NCI-H1694 (cell line): ENCODE results near the gene PRDX5.

ENCODE experiments used
- DNase-seq: peaks from one replicate; lab custom pipeline; 2025; lab: John Stamatoyannopoulos, UW

PRDX5 gene

DNA sequence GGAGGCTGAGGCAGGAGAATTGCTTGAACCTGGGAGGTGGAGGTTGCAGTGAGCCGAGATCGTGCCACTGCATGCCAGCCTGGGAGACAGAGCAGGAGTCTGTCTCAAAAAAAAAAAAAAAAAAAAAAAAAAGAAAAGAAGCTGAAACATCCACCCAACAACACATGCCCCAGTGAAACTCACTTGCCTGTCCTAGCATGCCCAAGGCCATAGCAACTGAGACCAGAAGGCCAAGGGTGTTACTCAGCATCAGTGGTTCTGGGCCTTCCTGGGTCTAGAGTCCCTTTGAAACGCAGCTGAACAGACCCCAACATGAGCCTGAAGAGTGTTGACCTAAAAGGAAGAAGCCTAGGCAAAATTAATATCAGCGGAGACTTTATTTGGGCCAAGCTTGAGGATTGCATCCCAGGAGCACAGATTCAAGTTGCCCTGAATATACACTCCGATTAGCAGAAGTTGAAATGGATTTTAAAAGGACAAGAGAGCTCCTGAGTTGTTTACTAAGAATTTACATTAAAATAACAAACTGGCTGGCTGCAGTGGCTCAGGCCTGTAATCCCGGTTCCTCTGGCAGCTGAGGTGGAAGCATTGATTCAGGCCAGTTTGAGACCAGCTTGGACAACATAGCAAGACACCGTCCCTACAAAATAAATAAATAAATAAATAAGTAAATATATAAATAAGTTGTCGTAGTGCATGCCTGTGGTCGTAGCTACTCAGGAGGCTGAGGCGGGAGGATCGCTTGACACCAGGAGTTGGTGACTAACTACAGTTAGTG lies 7.0 kb downstream of the PRDX5 start:
- no peak for DNase-seq

DNA sequence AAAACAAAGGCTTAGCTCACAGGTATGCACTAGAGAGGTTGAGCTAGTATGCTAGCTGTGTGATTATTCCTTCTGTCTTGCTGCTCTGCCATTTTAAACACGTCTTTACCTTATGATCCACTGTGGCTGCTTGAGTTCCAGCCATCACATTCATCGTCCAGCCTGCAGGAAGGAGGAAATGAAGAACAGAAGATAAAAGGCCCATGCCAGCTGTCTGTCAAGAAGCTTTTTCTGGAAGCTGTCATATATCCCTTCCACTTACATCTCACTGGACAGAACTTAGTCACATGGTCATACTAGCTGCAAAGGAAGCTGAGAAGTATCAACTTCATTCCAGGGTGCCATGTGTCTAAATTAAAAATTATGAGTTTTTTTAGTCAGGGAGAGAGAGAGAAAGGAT lies 9.5 kb downstream of the PRDX5 start:
- DNase-seq, result no peak

DNA sequence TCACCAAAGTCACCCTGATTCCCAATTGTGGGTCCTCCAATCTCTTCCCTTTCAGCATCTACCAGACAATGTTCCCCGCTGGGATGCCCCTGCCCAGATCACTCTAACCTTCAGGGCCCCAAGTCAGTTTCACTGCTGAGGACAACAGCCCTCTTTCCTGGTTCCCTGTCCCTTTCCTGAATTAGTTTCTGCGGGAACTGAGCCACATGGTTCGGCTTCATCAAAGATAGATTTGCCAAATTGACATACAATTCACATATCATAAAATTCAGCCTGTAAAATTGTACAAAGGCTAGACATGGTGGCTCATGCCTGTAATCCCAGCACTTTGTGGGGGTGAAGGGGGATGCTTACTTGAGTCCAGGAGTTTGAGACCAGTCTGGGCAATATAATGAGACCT lies 10.1 kb downstream of the PRDX5 start:
- DNase-seq, result no peak

DNA sequence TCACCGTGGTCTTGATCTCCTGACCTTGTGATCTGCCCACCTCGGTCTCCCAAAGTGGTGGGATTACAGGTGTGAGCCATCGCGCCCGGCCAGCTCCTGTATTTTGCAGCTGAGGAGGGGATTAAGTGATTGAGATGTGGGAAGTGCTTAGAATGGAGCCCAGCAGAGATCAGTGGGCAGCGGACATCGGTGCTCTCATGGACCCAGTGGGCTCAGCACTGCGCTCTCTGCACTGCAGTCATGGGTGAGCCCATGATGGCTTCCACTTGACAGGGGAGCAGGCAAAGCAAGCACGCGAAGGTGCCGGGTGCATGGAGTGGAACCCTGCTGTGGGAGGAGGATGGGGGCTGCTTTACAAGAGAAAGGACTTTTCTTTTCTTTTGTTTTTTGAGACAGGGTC lies 13.0 kb downstream of the PRDX5 start:
- DNase-seq, result no peak

DNA sequence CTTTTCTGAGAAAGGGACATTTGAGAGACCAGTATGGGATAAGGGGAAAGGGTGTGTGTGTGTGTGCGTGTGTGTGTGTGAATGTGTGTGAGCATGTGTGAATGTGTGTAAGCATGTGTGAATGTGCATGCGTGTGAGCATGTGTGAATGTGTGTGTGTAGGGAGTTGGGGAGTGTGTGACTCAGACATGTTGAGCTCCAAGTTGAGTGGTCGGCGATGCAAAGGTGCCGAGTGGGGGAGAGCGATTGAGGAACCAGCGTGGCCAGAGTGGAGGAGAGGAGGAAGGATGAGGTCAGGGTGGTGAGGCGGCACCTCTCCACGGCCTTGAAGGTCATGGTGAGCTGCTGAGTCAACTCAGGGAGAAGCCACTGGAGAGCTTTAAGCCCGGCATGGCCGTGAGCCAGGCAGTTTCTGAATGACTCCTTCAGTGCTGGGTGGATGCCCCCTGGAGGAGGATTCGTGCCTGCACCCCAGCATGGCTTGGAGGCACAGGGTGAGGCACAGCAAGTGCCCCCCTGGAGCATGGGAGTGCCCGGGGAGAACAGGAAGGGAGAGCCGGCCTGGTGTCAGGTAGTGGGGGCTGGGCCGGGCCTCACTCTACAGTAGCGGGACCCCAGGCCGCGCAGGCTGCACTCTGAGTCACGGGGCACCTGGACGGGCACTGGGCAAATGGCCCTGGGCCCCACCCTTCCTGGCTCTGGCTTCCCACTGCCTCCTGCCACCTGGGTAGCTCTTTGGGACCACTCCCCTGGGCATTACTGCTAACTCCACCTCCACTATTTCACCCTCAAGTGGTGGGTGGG lies 13.8 kb downstream of the PRDX5 start:
- DNase-seq, result peak; percentile 74

DNA sequence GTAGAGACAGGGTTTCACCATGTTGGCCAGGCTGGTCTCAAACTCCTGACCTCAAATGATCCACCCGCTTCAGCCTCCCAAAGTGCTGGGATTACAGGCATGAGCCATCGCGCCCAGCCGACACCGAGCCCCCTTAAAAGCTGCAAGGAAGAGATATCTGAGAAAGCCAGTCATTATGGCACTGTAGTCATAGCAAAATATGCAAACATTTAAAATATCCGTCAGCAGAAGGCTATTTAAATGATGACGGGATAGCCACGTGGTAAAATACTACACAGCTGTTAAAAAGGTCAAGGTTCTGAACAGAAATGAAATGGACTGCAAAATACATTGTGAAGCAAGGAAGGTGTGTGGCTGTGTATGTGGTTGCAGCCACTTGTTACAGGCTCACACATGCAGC lies 15.6 kb downstream of the PRDX5 start:
- DNase-seq, result no peak

DNA sequence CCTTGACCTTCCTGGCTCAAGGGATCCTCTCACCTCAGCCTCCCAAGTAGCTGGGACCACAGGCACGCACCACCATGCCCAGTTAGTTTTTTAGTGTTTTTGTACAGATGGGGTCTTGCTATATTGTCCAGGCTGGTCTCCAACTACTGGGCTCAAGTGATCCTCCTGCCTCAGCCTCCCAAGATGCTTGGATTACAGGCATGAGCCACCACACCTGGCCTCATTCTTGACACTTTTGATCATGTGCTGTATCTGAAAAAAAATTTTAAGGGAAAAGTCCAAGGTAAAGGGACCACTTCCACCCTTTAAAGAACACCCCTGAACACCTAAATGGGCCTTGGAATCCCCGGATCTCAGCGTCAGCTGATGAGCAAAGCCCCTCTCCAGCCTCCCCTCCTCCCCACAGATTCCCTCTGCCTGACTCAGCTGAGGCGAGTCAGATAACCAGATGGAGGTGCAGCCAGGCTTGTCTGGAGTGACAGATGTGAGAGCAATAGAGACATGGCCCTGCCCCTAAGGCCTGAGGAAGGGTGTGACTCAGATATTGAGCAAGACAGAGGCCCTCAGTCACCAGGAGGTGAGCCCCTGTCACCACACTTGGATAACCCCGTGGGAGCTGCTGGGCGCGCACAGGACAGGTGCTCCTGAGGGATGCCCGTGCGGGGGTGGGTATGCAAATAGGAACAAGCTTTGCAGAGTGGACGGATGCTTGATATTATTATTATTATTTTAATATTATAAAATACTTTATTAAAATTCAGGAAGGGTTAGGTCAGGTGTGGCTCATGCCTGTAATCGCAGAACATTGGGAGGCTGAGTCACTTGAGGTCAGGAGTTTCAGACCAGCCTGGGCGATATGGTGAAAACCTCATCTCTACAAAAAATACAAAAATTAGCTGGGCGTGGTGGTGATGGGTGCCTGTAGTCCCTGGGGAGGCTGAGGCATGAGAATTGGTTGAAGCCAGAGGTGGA lies 17.1 kb downstream of the PRDX5 start:
- DNase-seq, result peak; percentile 95

DNA sequence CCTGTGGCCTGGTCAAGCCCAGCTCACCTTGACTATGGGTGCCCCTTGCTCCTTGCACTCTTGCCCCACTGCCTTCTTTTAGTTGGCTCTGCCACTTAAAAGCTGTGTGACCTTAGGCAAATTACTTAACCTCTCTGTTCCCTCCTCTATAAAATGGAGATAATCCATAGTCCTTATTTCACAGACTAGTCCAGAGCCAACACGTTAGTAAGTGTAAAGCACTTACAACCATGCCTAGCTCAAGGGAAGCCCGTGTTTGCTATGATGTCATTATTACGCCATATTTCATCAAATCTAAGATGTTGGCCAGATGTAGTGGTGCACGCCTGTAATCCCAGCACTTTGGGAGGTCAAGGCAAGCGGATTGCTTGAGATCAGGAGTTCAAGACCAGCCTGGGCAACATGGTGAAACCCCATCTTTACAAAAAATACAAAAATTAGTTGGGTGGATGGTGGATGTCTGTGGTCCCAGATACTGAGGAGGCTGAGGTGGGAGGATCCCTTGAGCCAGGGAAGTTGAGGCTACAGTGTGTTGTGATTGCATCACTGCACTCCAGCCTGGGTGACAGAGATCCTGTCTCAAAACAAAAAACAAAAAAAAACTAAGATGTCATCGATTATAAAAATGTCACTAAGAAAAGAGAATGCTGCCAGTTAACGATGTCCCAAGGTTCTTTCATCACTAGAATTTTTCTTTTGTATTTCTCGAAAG lies 19.8 kb downstream of the PRDX5 start:
- no peak for DNase-seq

DNA sequence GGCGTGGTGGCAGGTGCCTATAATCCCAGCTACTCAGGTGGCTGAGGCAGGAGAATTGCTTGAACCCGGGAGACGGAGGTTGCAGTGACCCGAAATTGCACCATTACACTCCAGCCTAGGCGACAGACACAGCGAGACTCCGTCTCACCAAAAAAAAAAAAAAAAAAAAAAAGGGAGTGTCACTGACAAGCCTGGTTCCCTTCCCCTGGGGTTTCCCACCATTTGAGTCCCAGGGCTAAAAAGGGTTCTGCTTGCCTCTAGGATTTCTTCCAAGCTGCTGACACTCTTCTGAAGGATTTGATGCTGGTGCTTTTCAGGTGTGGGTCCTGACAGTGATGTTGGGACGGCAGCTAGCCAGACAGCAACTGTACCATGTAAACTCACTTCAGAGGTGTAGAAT lies 20.8 kb downstream of the PRDX5 start:
- DNase-seq, result no peak

DNA sequence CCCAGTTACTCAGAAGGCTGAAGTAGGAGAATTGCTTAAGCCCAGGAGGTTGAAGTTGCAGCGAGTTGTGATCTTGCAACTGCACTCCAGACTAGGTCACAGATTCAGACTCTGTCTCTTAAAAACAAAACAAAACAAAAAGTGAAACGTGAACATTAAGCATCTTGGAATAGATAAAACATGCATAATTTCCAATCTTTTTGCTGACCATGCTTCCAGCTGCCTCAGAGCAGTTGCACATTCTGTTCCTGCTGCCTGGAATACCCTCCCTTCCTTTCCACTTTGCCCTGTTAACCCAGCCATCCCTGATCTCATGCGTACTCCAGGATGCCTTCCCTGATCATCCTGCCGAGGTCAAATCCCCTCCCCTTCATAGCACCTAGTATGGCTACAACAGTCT lies 21.4 kb downstream of the PRDX5 start:
- no peak for DNase-seq

DNA sequence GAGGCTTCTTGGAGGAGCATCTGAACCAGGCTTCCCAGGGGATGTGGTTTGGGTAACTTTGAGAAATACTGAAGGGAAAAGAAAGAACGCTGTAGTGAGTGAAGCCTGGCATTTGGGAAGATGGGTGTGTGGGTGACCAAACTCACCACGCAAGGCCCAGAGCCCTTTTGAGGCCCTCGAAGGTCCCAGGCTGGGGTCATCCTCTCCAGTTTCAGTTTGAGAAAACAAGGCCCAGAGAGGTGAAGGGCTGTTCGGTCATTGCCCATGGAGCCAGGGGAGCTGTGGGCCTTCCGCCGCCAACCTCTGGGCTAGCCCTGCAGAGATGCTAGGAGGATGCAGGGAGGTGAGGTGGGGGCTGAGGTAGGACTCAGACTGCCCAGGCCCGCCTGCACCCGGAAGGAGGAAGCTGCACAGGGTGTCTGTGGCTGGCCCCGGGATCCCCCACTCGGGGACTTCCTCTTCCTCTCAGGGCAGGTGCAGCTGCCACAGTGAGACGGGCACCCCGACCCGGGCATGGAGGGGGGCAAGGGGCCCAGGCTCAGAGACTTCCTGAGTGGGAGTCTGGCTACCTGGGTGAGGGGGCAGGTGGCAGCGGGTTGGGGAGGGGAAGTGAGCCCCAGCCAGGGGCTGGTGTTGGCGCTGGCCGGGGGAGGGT lies 22.0 kb downstream of the PRDX5 start, which contains the start of gene CCDC88B:
TSS of gene CCDC88B (plus strand) at position 451 of the 655 bp plus-strand sequence. CDS start at position 514, 63 bp downstream.
- DNase-seq, result no peak

DNA sequence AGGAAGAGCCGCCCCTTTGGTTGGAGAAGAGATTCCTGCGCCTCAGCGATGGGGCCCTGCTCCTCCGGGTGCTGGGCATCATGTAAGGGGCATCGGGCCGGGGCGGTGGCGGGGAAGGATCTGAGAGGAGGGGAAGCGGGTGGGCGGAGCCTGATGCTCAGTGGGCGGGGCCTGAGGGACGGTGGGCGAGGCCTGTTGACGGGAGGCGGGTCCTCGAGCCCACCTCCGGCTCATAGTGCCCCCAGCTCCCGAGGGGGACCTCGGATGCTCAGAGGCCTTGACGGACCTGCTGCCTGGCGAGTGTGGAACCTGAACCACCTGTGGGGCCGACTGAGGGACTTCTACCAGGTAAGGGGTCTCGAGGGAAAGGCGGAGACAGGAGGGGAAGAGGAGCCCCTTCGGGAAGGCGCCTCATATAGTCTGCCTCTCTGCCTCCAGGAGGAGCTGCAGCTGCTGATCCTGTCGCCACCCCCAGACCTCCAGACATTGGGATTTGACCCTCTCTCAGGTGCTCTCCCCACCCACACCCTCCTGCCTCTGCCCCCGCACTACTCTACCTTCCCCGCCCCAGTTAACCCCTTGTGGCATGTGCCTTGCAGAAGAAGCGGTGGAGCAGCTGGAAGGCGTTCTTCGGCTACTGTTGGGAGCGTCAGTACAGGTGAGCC lies 22.9 kb downstream of the PRDX5 start:
- no peak for DNase-seq

DNA sequence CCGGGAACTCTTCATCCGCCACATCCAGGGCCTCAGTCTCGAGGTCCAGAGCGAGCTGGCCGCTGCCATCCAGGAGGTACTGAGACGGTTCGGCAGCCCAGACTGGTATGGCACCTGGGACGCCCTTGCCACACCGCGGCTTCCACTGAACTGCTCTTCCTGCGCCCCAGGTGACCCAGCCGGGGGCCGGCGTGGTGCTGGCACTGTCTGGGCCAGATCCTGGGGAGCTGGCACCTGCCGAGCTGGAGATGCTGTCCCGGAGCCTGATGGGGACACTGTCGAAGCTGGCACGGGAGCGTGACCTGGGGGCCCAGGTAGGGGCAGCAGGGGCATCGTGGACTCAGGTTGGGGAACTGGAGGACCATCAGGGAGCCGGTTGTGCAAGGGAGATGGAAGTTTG lies 23.5 kb downstream of the PRDX5 start:
- DNase-seq, result no peak

DNA sequence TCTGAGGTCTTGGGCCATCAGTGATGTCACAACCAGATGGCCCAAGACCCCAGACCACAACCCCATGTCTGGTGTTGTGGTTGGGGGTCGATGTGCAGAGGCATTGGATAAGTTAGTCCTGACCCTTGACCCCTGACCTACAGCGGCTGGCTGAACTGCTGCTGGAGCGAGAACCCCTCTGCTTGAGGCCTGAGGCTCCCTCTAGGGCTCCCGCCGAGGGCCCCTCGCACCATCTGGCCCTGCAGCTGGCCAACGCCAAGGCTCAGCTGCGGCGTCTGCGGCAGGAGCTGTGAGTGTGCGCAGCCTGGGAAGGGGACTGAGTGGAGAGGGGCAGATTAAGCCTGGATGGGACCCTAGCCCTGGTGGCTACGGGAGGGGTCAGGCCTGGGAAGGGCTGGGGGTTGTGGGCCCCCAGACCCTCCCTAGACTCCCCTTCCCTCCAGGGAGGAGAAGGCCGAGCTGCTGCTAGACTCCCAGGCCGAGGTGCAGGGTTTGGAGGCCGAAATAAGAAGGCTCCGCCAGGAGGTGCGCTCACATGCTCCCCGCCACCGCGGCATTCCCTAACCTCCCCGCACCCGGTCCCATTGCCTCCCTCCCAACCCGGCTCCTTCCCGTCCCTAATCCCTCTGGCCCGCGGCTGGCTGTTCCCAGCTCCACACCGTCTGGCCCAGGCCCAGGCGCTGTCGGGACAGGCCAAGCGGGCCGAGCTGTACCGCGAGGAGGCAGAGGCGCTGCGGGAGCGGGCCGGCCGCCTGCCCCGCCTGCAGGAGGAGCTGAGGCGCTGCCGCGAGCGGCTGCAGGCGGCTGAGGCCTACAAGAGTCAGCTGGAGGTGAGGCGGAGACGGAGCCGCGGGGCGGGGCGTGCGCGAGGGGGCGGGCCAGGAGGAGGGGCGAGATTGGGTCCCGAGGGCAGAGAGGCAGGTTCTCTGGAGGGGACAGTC lies 24.2 kb downstream of the PRDX5 start:
- peak; percentile 58 for DNase-seq

DNA sequence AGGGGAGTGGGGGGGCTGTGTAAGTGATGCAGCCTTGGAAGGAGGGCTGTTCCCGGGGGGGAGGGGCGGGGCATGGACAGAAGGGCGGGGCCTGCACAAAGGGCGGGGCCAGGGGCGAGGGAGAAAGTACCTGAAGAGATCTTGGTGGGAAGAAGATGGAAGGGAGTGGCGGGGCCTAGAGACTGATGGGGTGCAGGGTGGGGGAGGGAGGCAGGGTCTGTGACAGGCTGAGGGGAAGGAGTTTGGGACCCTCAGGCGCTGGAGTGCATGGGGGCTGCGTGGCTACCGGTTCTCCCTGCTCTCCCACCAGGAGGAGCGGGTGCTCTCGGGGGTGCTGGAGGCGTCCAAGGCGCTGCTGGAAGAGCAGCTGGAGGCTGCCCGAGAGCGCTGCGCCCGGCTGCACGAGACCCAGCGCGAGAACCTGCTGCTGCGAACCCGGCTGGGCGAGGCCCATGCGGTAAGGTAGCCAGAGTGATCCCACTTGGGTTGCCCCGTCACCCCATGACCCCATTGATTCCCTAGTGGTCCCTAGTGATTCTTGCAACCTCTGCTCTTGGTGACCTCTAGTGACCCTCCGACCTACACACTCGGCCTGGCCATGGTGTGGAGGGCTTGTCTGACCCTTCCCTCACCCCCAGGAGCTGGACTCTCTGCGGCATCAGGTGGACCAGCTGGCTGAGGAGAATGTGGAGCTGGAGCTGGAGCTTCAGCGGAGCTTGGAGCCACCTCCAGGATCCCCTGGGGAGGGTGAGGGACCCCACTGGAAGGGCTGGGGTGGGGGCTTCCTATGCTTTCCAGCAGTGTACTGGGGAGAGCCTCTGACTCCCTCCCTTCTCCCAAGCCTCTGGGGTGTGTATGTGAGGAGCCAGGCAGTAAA lies 25.2 kb downstream of the PRDX5 start:
- DNase-seq, result no peak

DNA sequence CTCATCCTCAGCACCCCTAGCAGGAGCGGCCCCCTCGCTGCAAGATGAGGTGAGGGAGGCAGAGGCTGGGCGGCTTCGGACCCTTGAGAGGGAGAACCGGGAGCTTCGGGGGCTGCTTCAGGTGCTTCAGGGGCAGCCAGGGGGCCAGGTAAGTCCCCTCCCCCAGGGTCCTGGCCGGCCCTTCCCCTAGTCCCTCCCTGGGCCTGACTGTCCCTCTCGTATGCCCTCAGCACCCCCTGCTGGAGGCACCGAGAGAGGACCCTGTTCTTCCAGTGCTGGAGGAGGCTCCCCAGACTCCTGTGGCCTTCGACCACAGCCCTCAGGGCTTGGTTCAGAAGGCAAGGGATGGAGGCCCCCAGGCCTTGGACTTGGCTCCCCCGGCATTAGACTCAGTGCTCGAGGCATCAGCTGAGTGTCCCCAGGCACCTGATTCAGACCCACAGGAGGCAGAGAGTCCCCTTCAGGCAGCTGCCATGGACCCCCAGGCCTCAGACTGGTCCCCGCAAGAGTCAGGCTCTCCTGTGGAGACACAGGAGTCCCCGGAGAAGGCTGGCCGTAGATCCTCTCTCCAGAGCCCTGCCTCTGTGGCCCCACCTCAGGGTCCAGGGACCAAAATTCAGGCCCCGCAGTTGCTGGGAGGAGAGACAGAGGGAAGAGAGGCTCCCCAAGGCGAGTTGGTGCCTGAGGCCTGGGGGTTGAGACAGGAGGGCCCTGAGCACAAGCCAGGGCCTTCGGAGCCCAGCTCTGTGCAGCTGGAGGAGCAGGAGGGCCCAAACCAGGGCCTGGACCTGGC lies 26.0 kb downstream of the PRDX5 start:
- DNase-seq, result peak; percentile 8

DNA sequence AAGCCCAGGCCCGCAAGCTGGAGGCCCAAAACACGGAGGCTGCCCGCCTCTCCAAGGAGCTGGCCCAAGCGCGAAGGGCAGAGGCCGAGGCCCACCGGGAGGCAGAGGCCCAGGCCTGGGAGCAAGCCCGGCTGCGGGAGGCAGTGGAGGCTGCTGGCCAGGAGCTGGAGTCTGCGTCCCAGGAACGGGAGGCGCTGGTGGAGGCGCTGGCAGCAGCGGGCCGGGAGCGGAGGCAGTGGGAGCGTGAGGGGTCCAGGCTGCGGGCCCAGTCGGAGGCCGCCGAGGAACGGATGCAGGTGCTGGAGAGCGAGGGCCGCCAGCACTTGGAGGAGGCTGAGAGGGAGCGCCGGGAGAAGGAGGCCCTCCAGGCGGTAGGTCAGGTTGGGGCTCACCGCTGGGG lies 26.9 kb downstream of the PRDX5 start:
- DNase-seq, result no peak
